K562 (cell line): ENCODE data around the gene TENT5A. TPM values are rescaled to one million over a fixed set of nuclear protein-coding genes. Genes with fewer than 3 reads are reported as not detected.

Experiments used
- ATAC-seq: fragments of 200-7000 bp; cut with Tn5 transposase; 3 replicates; pipeline ENCODE4 v1.9.1; 2020; ENCODE audit warnings: moderate library complexity
- BruUV-seq: library from RNA; stranded (reverse); fragments of 400-500 nt; replicated peaks from 2 replicates; lab custom pipeline; 2021; lab: Mats Ljungman, UMichigan
- CTCF ChIA-PET: fragments of 300-600 bp; formaldehyde crosslinking; extraction: SDS; loops from one replicate; lab custom pipeline; 2021; ENCODE audit warnings: low intra/inter-chr PET ratio; lab: Yijun Ruan, JAX
- POLR2A ChIA-PET: fragments of 300-600, 350-650 bp; sonication (Branson Sonifier 250); formaldehyde crosslinking; extraction: SDS; loops from one replicate; lab custom pipeline; 2021; ENCODE audit warnings: antibody characterized with exemption, inconsistent platforms; lab: Yijun Ruan, JAX
- DNase-seq, 4 experiments: peaks; one replicate each; pipeline versions ENCODE4 v3.0.0 to v3.0.0-alpha.2; 2011 to 2018; ENCODE audit warnings: low spot score in 3 of 4, mixed read lengths in 3 of 4; ENCODE audit errors: extremely low read depth in 1 of 4
- FAIRE-seq: peaks from 2 replicates; lab custom pipeline; 2011; peaks lifted over from hg19 to GRCh38; lab: Jason Lieb, UNC
- H2AFZ ChIP-seq: 2 replicates; pipeline ENCODE4 v1.6.0; 2011; ENCODE audit warnings: low read depth, low read length, control low read depth, inconsistent platforms
- H3K27ac ChIP-seq: fragments of 200-600 bp; 3 replicates; pipeline ENCODE4 v1.8.0; 2011; ENCODE audit warnings: low read depth, mild to moderate bottlenecking, control low read depth, inconsistent platforms, low read length, moderate library complexity, mixed read lengths; ENCODE audit errors: extremely low read depth
- H3K27me3 ChIP-seq, 2 experiments: fragments of 300-600 bp in 1 of 2; 2 replicates in 1 of 2; 3 replicates in 1 of 2; pipeline versions ENCODE4 v1.6.0 to v1.8.0; 2011; ENCODE audit warnings: inconsistent platforms in 2 of 2, low read length in 2 of 2, mild to moderate bottlenecking in 1 of 2, mixed read lengths in 1 of 2, moderate library complexity in 1 of 2; ENCODE audit not compliant: control insufficient read depth in 2 of 2, insufficient read depth in 2 of 2
- H3K36me3 ChIP-seq: fragments of 300-600 bp; 3 replicates; pipeline ENCODE4 v1.8.0; 2011; ENCODE audit warnings: mild to moderate bottlenecking, low read length, inconsistent platforms; ENCODE audit not compliant: control insufficient read depth, insufficient read depth
- H3K4me1 ChIP-seq, 2 experiments: fragments of 200-600 bp in 1 of 2; replicated peaks in 1 of 2; 2 replicates in 1 of 2; 3 replicates in 1 of 2; pipeline versions ENCODE4 v1.5.1 to v1.8.0; 2011; ENCODE audit warnings: inconsistent platforms in 2 of 2, low read length in 2 of 2, mild to moderate bottlenecking in 1 of 2, mixed read lengths in 1 of 2, moderate library complexity in 1 of 2; ENCODE audit not compliant: control insufficient read depth in 2 of 2, insufficient read depth in 2 of 2
- H3K4me2 ChIP-seq: 2 replicates; pipeline ENCODE4 v1.6.1; 2011; ENCODE audit warnings: low read length, control low read depth, inconsistent platforms, mixed read lengths; ENCODE audit not compliant: insufficient read depth
- H3K4me3 ChIP-seq: fragments of 200-600 bp; sonication (generic), shearing (Covaris generic); 2 replicates; pipeline ENCODE4 v1.5.1; 2016; ENCODE audit warnings: control low read depth, inconsistent platforms
- H3K79me2 ChIP-seq: fragments of 200-600 bp; 3 replicates; pipeline ENCODE4 v1.8.0; 2011; ENCODE audit warnings: low read length, inconsistent platforms; ENCODE audit not compliant: control insufficient read depth, insufficient read depth
- H3K9ac ChIP-seq, 2 experiments: 2 replicates each; pipeline versions ENCODE4 v1.6.0 to v1.6.1; 2011; ENCODE audit warnings: low read depth in 2 of 2, low read length in 2 of 2, control low read depth in 1 of 2, inconsistent platforms in 1 of 2, mild to moderate bottlenecking in 1 of 2, mixed read lengths in 1 of 2; ENCODE audit not compliant: insufficient read depth in 1 of 2
- H3K9me1 ChIP-seq: one replicate; pipeline ENCODE4 v1.6.0; 2011; ENCODE audit warnings: inconsistent platforms, mild to moderate bottlenecking, low read length, moderate library complexity; ENCODE audit not compliant: control insufficient read depth, insufficient read depth
- H3K9me3 ChIP-seq: replicated peaks from 2 replicates; pipeline ENCODE4 v1.5.1; 2011; ENCODE audit warnings: low read depth, low read length, inconsistent platforms; ENCODE audit not compliant: control insufficient read depth, insufficient read depth
- H4K20me1 ChIP-seq: replicated peaks from 2 replicates; pipeline ENCODE4 v1.6.1; 2011; ENCODE audit warnings: low read length, inconsistent platforms, mixed read lengths; ENCODE audit not compliant: control insufficient read depth, insufficient read depth
- BCOR ChIP-seq: fragments of 450-650 bp; IDR thresholded peaks from 2 replicates; pipeline ENCODE4 v1.6.1; 2016
- DNMT1 ChIP-seq: fragments of 450-650 bp; IDR thresholded peaks from 2 replicates; pipeline ENCODE4 v1.6.1; 2016; ENCODE audit warnings: antibody characterized with exemption, mild to moderate bottlenecking
- EZH2 ChIP-seq: IDR thresholded peaks from 2 replicates; pipeline ENCODE4 v1.6.1; 2012; ENCODE audit warnings: low read depth, mild to moderate bottlenecking, inconsistent platforms, low read length, borderline replicate concordance
- MCM7 ChIP-seq, 2 experiments: fragments of 450-650 bp; IDR thresholded peaks; 2 replicates each; pipeline ENCODE4 v1.6.1; 2016 to 2018
- MTA3 ChIP-seq: fragments of 450-650 bp; formaldehyde crosslinking; IDR thresholded peaks from 2 replicates; pipeline ENCODE4 v1.6.1; 2017; ENCODE audit warnings: mild to moderate bottlenecking, borderline replicate concordance
- PML ChIP-seq: IDR thresholded peaks from 2 replicates; pipeline ENCODE4 v1.6.1; 2012; ENCODE audit warnings: low read length, inconsistent platforms
- POU5F1 ChIP-seq: fragments of 150-350 bp; IDR thresholded peaks from 2 replicates; pipeline ENCODE4 v1.6.1; 2014; ENCODE audit warnings: borderline replicate concordance, low read length, low read depth, mild to moderate bottlenecking; ENCODE audit not compliant: partially characterized antibody
- SLC30A9 ChIP-seq: fragments of 250-450 bp; sonication (Bioruptor Pico); IDR thresholded peaks from 2 replicates; pipeline ENCODE4 v1.8.0; 2022; ENCODE audit warnings: mild to moderate bottlenecking, moderate library complexity
- SMARCC2 ChIP-seq: fragments of 450-650 bp; IDR thresholded peaks from 2 replicates; pipeline ENCODE4 v1.6.1; 2017; ENCODE audit warnings: antibody characterized with exemption, moderate library complexity, mild to moderate bottlenecking, low read depth
- SRSF9 ChIP-seq: fragments of 200-400 bp; formaldehyde crosslinking; IDR thresholded peaks from 2 replicates; pipeline ENCODE4 v1.6.1; 2017; ENCODE audit warnings: low read depth, low read length, borderline replicate concordance
- TOE1 ChIP-seq, 2 experiments: fragments of 450-650 bp in 1 of 2; sonication (generic) in 1 of 2; formaldehyde crosslinking in 1 of 2; IDR thresholded peaks; 2 replicates each; pipeline versions ENCODE4 v1.7.1 to v1.8.0; 2016 to 2022; ENCODE audit warnings: borderline replicate concordance in 2 of 2, mild to moderate bottlenecking in 2 of 2, antibody characterized with exemption in 1 of 2, inconsistent platforms in 1 of 2, low read depth in 1 of 2, missing genetic modification reagents in 1 of 2, moderate library complexity in 1 of 2
- WGBS: fragments of 100-300 bp; shearing (Covaris generic); methylation state at CpG from one replicate; pipeline ENCODE4 v1.1.6; 2016; ENCODE audit warnings: low coverage, mixed read lengths; ENCODE audit not compliant: insufficient coverage; ENCODE audit errors: missing lambda C conversion rate; 5-methylcytosine and 5-hydroxymethylcytosine counted together
- in situ Hi-C: fragments of 300-500 bp; cut with MboI; formaldehyde crosslinking; loops from 4 replicates; pipeline ENCODE4 v1.15.0; 2018; ENCODE audit warnings: inconsistent platforms, mixed read lengths
- intact Hi-C: fragments of 100-400 bp; cut with micrococcal nuclease; formaldehyde crosslinking; loops from 2 replicates; pipeline ENCODE4 v1.14.2; 2022
- polyA plus RNA-seq, 8 experiments: library from polyadenylated mRNA; depleted of rRNA in 4 of 8; stranded (reverse) in 5 of 8; unstranded in 3 of 8; fragments of >200 nt; fragmentation: Nextera tagmentation in 2 of 8; fragmentation: Illumina TruSeq in 1 of 8; extraction: Ambion mirVana in 2 of 8; extraction: Trizol in 1 of 8; gene quantifications; 2 replicates each; pipeline versions ENCODE4 v1.2.1 to v1.2.3, GENCODE V29; 2011 to 2014; ENCODE audit warnings: inconsistent platforms in 1 of 8, missing spikeins in 1 of 8
- total RNA-seq, 7 experiments: library from RNA; depleted of rRNA in 6 of 7; stranded (reverse); fragments of >200 nt in 6 of 7; fragmentation: Illumina TruSeq in 2 of 7; extraction: Trizol in 2 of 7; gene quantifications; 2 replicates each; pipeline versions ENCODE4 v1.2.1 to v1.2.3, GENCODE V29; 2011 to 2021; ENCODE audit warnings: low replicate concordance in 1 of 7
- TF ChIP-seq, protein P1 (sequence below): fragments of 250-450 bp; sonication (Bioruptor Pico); IDR thresholded peaks from 2 replicates; pipeline ENCODE4 v1.8.0; 2021; ENCODE audit warnings: borderline replicate concordance, mild to moderate bottlenecking, moderate library complexity; ENCODE audit not compliant: poor library complexity, severe bottlenecking
- TF ChIP-seq, protein P2 (sequence below): fragments of 450-650 bp; IDR thresholded peaks from 2 replicates; pipeline ENCODE4 v1.6.1; 2017; ENCODE audit warnings: mild to moderate bottlenecking, moderate library complexity
- TF ChIP-seq, protein P3 (sequence below), 2 experiments: fragments of 250-450 bp in 1 of 2; fragments of 450-650 bp in 1 of 2; sonication (Bioruptor Pico) in 1 of 2; IDR thresholded peaks; 2 replicates each; pipeline versions ENCODE4 v1.6.1 to v1.8.0; 2016 to 2021; ENCODE audit warnings: mild to moderate bottlenecking in 2 of 2, moderate library complexity in 2 of 2, missing compliant biosample characterization in 1 of 2, missing genetic modification characterization in 1 of 2
- TF ChIP-seq, protein P4 (sequence below): fragments of 150-350 bp; conservative IDR thresholded peaks from 2 replicates; pipeline ENCODE4 v1.6.1; 2014; ENCODE audit warnings: low read length
- TF ChIP-seq, protein P5 (sequence below): fragments of 450-650 bp; IDR thresholded peaks from 2 replicates; pipeline ENCODE4 v1.6.1; 2016; ENCODE audit warnings: low read depth, mild to moderate bottlenecking, moderate library complexity
- TF ChIP-seq, protein P6 (sequence below): fragments of 250-450 bp; sonication (Bioruptor Pico); IDR thresholded peaks from 2 replicates; pipeline ENCODE4 v1.6.1; 2021; ENCODE audit warnings: mild to moderate bottlenecking

TENT5A gene
- total and polyA plus RNA-seq, 9 of the 15 experiments (the other 6 are each of a cell fraction or from before 2014, with no cell fraction given), result 0.77 to 2.3 (median 1.3) TPM

DNA sequence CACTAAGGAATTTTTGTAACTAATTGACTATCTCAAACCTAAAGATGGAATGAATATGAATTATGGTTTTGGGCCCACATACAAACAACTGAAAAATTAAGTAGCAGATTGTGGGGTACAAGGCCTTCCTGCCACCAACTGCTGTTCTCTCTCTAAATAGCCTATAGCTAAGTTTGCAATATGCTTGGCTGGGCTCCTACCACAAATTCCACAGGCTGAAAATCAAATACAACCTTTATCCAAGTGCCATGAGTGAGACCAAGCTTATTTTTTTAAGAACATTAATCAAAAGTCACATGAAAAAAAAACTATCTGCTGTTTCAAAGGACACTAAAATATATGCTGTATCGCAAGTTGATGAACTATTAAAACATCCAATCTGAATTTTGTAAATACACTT, 52.1 kb downstream of the TENT5A start:
- FAIRE-seq, result no peak
- intact Hi-C loops, result no loop called here
- TF ChIP-seq TOE1 (IDR thresholded peaks at IDR 0.05; ENCODE audit: borderline replicate concordance) (no peak), TOE1 (CRISPR knock-in tag; IDR thresholded peaks at IDR 0.05; ENCODE audit: borderline replicate concordance, low read depth) (no peak), SMARCC2 (no peak), EZH2 (no peak), PML (no peak), BCOR (no peak), POU5F1 (no peak), DNMT1 (no peak), MCM7 (IDR thresholded peaks at IDR 0.05) (no peak), MTA3 (no peak), SLC30A9 (no peak), SRSF9 (no peak)
- TF ChIP-seq, protein P1, sequence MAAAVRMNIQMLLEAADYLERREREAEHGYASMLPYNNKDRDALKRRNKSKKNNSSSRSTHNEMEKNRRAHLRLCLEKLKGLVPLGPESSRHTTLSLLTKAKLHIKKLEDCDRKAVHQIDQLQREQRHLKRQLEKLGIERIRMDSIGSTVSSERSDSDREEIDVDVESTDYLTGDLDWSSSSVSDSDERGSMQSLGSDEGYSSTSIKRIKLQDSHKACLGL, result no peak
- TF ChIP-seq, protein P2, sequence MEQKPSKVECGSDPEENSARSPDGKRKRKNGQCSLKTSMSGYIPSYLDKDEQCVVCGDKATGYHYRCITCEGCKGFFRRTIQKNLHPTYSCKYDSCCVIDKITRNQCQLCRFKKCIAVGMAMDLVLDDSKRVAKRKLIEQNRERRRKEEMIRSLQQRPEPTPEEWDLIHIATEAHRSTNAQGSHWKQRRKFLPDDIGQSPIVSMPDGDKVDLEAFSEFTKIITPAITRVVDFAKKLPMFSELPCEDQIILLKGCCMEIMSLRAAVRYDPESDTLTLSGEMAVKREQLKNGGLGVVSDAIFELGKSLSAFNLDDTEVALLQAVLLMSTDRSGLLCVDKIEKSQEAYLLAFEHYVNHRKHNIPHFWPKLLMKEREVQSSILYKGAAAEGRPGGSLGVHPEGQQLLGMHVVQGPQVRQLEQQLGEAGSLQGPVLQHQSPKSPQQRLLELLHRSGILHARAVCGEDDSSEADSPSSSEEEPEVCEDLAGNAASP, result no peak
- TF ChIP-seq, protein P3, sequence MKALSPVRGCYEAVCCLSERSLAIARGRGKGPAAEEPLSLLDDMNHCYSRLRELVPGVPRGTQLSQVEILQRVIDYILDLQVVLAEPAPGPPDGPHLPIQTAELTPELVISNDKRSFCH (CRISPR knock-in tag; IDR thresholded peaks at IDR 0.05), result no peak
- TF ChIP-seq, protein P3 (tag; IDR thresholded peaks at IDR 0.05), result no peak
- TF ChIP-seq, protein P4, sequence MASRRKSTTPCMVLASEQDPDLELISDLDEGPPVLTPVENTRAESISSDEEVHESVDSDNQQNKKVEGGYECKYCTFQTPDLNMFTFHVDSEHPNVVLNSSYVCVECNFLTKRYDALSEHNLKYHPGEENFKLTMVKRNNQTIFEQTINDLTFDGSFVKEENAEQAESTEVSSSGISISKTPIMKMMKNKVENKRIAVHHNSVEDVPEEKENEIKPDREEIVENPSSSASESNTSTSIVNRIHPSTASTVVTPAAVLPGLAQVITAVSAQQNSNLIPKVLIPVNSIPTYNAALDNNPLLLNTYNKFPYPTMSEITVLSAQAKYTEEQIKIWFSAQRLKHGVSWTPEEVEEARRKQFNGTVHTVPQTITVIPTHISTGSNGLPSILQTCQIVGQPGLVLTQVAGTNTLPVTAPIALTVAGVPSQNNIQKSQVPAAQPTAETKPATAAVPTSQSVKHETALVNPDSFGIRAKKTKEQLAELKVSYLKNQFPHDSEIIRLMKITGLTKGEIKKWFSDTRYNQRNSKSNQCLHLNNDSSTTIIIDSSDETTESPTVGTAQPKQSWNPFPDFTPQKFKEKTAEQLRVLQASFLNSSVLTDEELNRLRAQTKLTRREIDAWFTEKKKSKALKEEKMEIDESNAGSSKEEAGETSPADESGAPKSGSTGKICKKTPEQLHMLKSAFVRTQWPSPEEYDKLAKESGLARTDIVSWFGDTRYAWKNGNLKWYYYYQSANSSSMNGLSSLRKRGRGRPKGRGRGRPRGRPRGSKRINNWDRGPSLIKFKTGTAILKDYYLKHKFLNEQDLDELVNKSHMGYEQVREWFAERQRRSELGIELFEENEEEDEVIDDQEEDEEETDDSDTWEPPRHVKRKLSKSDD, result no peak
- TF ChIP-seq, protein P5, sequence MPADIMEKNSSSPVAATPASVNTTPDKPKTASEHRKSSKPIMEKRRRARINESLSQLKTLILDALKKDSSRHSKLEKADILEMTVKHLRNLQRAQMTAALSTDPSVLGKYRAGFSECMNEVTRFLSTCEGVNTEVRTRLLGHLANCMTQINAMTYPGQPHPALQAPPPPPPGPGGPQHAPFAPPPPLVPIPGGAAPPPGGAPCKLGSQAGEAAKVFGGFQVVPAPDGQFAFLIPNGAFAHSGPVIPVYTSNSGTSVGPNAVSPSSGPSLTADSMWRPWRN, result no peak
- TF ChIP-seq, protein P6, sequence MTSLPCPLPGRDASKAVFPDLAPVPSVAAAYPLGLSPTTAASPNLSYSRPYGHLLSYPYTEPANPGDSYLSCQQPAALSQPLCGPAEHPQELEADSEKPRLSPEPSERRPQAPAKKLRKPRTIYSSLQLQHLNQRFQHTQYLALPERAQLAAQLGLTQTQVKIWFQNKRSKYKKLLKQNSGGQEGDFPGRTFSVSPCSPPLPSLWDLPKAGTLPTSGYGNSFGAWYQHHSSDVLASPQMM (CRISPR knock-in tag), result no peak

More for the DNA sequence above, 52.1 kb downstream of the TENT5A start:
- Histone ChIP-seq H3K27me3 (no peaks in the 10 kb centered on the region), H3K36me3 (no peaks in the 10 kb centered on the region), H2AFZ (no peak overlapping the region), H3K79me2 (no peaks in the 10 kb centered on the region), H3K4me3 (no peak overlapping the region), H3K9ac (no peak overlapping the region), H3K4me1 (no peaks in the 10 kb centered on the region), H3K9me1 (no peaks in the 10 kb centered on the region), H3K27ac (no peak overlapping the region), H3K9me3 (no peaks in the 10 kb centered on the region), H3K4me2 (no peak overlapping the region), H4K20me1 (no peaks in the 10 kb centered on the region)
- DNase-seq (no peak), ATAC-seq (no peak)
- CTCF ChIA-PET, result no interaction called here
- WGBS, result 0% methylated on average over 1 of the region's 1 CpG
- in situ Hi-C loops, result no loop called here
- POLR2A ChIA-PET, result no interaction called here
- no TSS peak for BruUV-seq
